Body of pancreas (tissue), 4 donors: ENCODE measurements around the gene FABP6. TPM values are rescaled to one million over a fixed set of nuclear protein-coding genes. Genes with fewer than 3 reads are reported as not detected.
"Not testable (repeated sequence)": the region's sequence is repeated elsewhere in the genome, so short reads cannot be mapped to it uniquely, and the experiment has no call there.

Experiments used
- ATAC-seq: fragments of 150-250 bp; one replicate; pipeline ENCODE4 v1.9.1; 2016
- DNase-seq, 4 donors: peaks; one replicate each; pipeline ENCODE4 v3.0.0-alpha.2; 2019
- H3K27ac ChIP-seq, 4 donors: fragments of 200-600 bp; sonication (generic); 1 replicate in 3 of 4; 2 replicates in 1 of 4; pipeline versions ENCODE4 v1.5.1 to v1.6.1; 2016 to 2019; ENCODE audit warnings: mild to moderate bottlenecking in 1 of 4, mixed read lengths in 1 of 4, moderate library complexity in 1 of 4
- H3K27me3 ChIP-seq, 2 donors: fragments of 200-600 bp; sonication (generic); one replicate each; pipeline ENCODE4 v1.6.0; 2016; ENCODE audit warnings: mild to moderate bottlenecking in 1 of 2
- H3K36me3 ChIP-seq, 2 donors: fragments of 200-600 bp; sonication (generic); replicated peaks in 1 of 2; 2 replicates each; pipeline ENCODE4 v1.5.1; 2016; ENCODE audit warnings: low read depth in 2 of 2; ENCODE audit not compliant: insufficient read depth in 1 of 2
- H3K4me1 ChIP-seq: fragments of 200-600 bp; sonication (generic); one replicate; pipeline ENCODE4 v1.6.0; 2016
- H3K4me3 ChIP-seq, 2 donors: fragments of 200-600 bp; sonication (generic); 1 replicate in 1 of 2; 2 replicates in 1 of 2; pipeline ENCODE4 v1.5.1; 2016 to 2019
- H3K9me3 ChIP-seq, 3 donors: fragments of 200-600 bp; sonication (generic); 1 replicate in 2 of 3; 2 replicates in 1 of 3; pipeline ENCODE4 v1.5.1; 2016
- CTCF ChIP-seq, 7 experiments: fragments of 450-650 bp in 4 of 7; fragments of 200-600 bp in 3 of 7; sonication (generic) in 3 of 7; IDR thresholded peaks; one replicate each; pipeline ENCODE4 v1.5.1; 2016 to 2019; ENCODE audit warnings: antibody characterized with exemption in 7 of 7
- POLR2A ChIP-seq, 3 donors: fragments of 450-650 bp; IDR thresholded peaks; one replicate each; pipeline ENCODE4 v1.6.1; 2016; ENCODE audit warnings: antibody characterized with exemption in 3 of 3, mild to moderate bottlenecking in 2 of 3
- WGBS, 2 donors: methylation state at CpG; one replicate each; pipeline ENCODE4 v1.1.5; 2017; 5-methylcytosine and 5-hydroxymethylcytosine counted together
- intact Hi-C: fragments of 100-400 bp; cut with DNase I; formaldehyde crosslinking; loops from one replicate; pipeline ENCODE4 v1.15.1; 2023
- total RNA-seq, 2 donors: library from RNA; depleted of rRNA; stranded (reverse); fragments of >200 nt; gene quantifications; one replicate each; pipeline ENCODE4 v1.1.0, GENCODE V29; 2016

FABP6 gene
- total RNA-seq, 2 donors from 2014 or later, result not detected

- intact Hi-C loops, result loop anchor here (10.0 kb wide), 1 partner anchor 168 kb away; no protein-coding TSS in a partner anchor
- no peak for TF ChIP-seq POLR2A (IDR thresholded peaks at IDR 0.05)
- no peak for TF ChIP-seq CTCF (IDR thresholded peaks at IDR 0.05)
- H3K27me3 ChIP-seq, result no peaks in the 10 kb centered on the region
- peaks cover 14% of the 10 kb centered on the region for H3K4me1 ChIP-seq
- ATAC-seq (no peak), DNase-seq (no peak)
- no peak overlapping the region for H3K4me3 ChIP-seq
- 87 to 90% methylated on average over 6 to 7 of the region's 7 CpGs for WGBS, 2 donors
- H3K36me3 ChIP-seq, result no peaks in the 10 kb centered on the region
- H3K27ac ChIP-seq, result no peak overlapping the region
- H3K9me3 ChIP-seq, result no peaks in the 10 kb centered on the region
These were observed 36.9 kb upstream of the FABP6 start for GRCh38 chr5:160192424-160192823.

- H3K4me3 ChIP-seq, H3K27me3 ChIP-seq, ATAC-seq, H3K27ac ChIP-seq, DNase-seq, H3K36me3 ChIP-seq, H3K9me3 ChIP-seq: not testable (repeated sequence)
- WGBS, 2 donors, result 77 to 82% methylated on average over 17 to 18 of the region's 18 CpGs
- peaks cover 11% of the 10 kb centered on the region for H3K4me1 ChIP-seq
- intact Hi-C loops, result loop anchor here (10.0 kb wide), 1 partner anchor 168 kb away; no protein-coding TSS in a partner anchor
These were observed 36.2 kb upstream of the FABP6 start for GRCh38 chr5:160193076-160193475.

DNA sequence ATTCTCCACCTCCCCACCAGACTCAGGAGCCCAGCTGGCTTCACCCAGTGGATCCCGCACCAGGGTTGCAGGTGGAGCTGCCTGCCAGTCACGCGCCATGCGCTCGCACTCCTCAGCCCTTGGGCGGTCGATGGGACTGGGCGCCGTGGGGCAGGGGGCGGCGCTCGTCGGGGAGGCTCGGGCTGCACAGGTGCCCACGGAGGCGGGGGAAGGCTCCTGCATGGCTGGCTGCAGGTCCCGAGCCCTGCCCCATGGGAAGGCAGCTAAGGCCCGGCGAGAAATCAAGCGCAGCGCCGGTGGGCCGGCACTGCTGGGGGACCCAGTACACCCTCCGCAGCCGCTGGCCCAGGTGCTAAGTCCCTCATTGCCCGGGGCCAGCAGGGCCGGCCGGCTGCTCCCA lies 35.5 kb upstream of the FABP6 start:
- intact Hi-C loops, result loop anchor here (10.0 kb wide), 1 partner anchor 169 kb away; no protein-coding TSS in a partner anchor
- 95 to 100% methylated on average over 3 to 25 of the region's 28 CpGs for WGBS, 2 donors
- not testable (repeated sequence) for H3K27me3 ChIP-seq, H3K4me3 ChIP-seq, ATAC-seq, H3K9me3 ChIP-seq, DNase-seq, H3K27ac ChIP-seq, H3K4me1 ChIP-seq, H3K36me3 ChIP-seq

DNA sequence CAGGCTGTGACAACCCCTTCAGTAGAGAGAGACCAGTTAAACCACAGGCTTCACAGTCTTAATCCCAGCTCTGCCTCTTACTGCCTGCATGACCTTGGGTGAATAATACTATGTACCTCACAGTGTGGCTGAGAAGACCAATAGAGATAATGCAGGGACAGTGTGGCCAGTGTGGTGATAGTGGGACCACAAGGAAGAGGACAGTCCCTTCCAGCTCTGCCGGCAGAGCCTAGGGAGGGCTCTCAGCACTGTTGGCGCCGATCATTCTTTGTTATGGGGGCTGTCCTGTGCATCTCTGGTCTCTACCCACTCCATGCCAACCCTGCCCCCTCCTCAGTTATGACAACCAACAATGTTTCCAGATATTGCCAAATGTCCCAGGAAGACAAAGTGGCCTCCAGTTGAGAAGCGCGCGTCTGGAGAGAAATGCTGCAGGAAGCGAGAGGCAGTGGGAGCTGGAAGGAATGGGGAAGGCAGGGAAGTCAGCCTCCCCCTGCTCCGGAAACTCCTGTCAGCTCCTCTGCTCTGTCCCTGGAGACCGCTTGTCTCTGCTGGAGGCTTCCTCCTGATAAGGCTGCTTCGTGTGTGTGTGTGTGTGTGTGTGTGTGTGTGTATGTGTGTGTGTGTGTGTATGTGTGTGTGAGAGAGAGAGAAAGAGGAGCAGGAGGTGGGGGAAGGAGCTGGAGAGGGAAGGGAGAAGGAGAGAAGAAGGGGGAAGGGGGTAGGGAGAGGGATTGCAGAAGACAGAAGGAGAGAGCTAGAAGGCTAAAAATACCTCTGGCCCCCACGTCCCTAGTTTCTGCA lies 31.8 kb upstream of the FABP6 start:
- intact Hi-C loops, result loop anchor here (2.0 to 10.0 kb wide), 2 partner anchors 147 to 173 kb away; no protein-coding TSS in a partner anchor
- Histone ChIP-seq H3K27me3 (no peaks in the 10 kb centered on the region), H3K27ac (no peak overlapping the region), H3K36me3 (no peaks in the 10 kb centered on the region), H3K4me1 (peaks cover 11% of the 10 kb centered on the region), H3K4me3 (no peak overlapping the region), H3K9me3 (no peaks in the 10 kb centered on the region)
- DNase-seq (peak in 1 of 4 donors; percentile 8), ATAC-seq (no peak)
- no peak for TF ChIP-seq POLR2A (IDR thresholded peaks at IDR 0.05)
- TF ChIP-seq CTCF (IDR thresholded peaks at IDR 0.05), result no peak
- 43 to 45% methylated on average over 11 of the region's 11 CpGs for WGBS, 2 donors

- intact Hi-C loops, result loop anchor here (2.0 to 10.0 kb wide), 2 partner anchors 147 to 173 kb away; no protein-coding TSS in a partner anchor
- no peak for ATAC-seq
- no peaks in the 10 kb centered on the region for H3K9me3 ChIP-seq
- H3K4me1 ChIP-seq, result peaks cover 11% of the 10 kb centered on the region
- H3K27me3 ChIP-seq, result no peaks in the 10 kb centered on the region
- TF ChIP-seq CTCF (IDR thresholded peaks at IDR 0.05) (no peak), POLR2A (IDR thresholded peaks at IDR 0.05) (no peak)
- no peak overlapping the region for H3K27ac ChIP-seq
- H3K36me3 ChIP-seq, result no peaks in the 10 kb centered on the region
- DNase-seq, result no peak
- 67 to 68% methylated on average over 5 of the region's 5 CpGs for WGBS, 2 donors
- no peak overlapping the region for H3K4me3 ChIP-seq
These were observed 31.2 kb upstream of the FABP6 start for GRCh38 chr5:160198146-160198545.
